Embryonic facial prominence (tissue), 1 donor: ENCODE data around the gene S1PR2.
A peak's percentile ranks its signal among the peaks of the same experiment; 100 is the strongest.
"Not testable (repeated sequence)": the region's sequence is repeated elsewhere in the genome, so short reads cannot be mapped to it uniquely, and the experiment has no call there.

Source experiments
- DNase-seq: peaks from one replicate; pipeline ENCODE4 v3.0.0-alpha.2; 2016; ENCODE audit errors: extremely low spot score

The S1PR2 gene

DNA sequence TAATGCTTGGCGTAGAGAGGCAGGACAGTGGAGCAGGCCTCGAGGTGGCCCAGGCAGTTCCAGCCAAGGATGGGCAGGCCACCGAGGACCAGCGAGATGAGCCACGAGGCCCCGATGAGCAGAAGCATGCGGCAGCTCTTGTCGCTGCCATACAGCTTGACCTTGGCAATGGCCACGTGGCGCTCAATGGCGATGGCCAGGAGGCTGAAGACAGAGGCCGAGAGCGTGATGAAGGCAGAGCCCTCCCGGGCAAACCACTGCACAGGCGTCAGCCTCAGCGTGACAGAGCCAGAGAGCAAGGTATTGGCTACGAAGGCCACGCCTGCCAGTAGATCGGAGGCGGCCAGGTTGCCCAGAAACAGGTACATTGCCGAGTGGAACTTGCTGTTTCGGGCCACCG lies 6.8 kb downstream of the S1PR2 start:
- no peak for DNase-seq

DNA sequence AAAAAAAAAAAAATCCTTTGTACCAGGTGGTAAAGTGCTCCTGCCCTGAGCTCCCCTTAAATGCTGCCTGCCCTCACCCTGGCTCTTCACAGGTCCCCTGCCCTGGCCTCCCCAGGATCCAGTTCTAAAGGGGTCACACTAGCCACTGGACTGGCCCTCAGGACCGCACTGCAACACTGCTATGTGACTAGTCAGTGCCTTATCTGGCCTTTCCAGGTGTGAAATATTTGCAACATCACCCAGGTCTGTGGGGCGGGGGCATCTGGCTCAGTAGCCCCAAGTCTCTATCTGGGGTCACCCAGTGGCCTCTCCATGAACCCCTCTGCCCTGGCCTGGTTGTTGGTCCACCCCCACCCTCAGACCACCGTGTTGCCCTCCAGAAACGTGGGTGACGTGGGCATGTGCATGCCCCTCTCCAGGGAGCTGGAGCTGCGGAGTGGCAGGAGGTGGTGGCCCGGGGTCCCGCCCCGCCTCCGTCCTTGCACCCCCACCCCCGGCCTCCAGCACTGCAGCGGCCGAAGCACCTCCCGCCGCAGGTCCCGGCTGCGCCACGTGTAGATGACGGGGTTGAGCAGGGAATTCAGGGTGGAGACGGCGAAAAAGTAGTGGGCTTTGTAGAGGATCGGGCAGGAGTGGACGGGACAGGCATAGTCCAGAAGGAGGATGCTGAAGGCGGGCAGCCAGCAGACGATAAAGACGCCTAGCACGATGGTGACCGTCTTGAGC lies 7.5 kb downstream of the S1PR2 start:
- no peak for DNase-seq

- no peak for DNase-seq
Measured at GRCh38 chr19:10222201-10222890, 8.8 kb downstream of the S1PR2 start.

DNA sequence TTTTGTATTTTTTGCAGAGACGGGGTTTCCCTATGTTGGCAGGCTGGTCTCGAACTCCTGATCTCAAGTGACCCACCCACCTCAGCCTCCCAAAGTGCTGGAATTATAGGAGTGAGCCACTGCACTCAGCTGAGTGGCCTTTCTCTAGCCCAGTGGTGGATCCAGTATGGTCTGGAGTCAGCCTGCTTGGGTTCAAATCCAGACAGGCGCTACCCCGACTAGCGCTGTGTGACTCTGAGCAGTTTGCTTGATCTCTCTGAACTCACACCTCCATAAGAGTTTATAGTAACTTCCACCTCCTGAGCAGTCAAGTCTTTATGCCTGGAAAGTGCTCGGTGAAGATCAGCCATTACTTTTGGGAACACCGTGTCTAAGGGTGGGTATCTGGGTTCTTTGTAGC lies 10.4 kb downstream of the S1PR2 start:
- no peak for DNase-seq

DNA sequence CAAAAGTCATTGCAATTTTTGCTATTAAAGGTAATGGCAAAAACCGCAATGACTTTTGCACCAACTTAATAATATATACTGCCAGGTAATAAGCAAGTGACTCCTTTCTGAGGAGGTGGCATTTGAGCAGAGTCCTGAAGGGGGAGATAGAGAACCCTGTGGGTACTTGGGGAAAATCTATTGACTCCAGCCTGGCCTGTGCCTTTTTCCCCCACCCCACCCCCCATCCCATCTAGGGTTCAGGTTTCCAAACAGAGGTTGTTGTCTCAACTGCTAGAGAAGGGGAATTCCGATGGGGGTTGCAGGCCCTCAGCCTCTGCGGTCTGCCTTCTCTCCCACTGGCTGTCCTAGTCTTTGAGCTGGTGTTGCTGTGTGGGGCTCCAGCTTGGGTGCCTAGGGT lies 11.5 kb downstream of the S1PR2 start:
- DNase-seq: no peak

DNA sequence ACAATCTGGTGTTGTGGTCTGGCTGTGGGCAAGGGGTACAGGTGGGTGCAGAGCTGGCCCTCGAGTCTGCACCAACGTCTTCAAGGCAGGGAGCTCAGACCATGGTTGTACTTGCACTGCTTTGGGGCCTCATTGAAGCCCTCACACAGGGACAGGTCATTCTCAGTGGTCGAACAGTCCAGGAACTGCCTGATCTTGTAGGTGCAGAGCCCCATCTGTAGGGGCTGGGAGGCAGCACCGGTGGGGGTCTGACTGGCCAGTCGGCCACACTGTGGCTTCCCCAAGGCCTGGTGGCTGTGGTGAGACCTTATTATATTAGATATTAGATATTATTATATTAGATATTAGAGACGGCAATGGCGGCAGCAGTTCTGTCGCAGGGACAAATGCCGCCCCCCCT lies 14.0 kb downstream of the S1PR2 start:
- DNase-seq: no peak

DNA sequence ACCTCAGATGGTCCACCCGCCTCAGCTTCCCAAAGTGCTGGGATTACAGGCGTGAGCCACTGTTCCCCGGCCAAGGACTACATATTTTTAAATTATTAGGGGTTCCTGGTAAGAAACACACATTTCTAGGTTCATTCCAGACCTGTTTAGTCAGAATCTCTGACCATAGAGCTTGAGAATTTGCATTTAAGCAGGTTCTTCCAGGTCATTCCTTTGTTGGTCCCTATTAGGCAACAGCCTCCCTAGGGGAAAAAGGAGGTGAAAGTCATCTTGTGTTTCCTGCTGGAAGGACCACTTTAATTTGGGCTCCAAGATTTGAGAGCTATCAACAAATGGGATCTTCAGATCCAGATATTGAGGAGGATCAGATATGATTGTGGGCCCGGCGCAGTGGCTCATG lies 16.3 kb downstream of the S1PR2 start:
- no peak for DNase-seq

DNA sequence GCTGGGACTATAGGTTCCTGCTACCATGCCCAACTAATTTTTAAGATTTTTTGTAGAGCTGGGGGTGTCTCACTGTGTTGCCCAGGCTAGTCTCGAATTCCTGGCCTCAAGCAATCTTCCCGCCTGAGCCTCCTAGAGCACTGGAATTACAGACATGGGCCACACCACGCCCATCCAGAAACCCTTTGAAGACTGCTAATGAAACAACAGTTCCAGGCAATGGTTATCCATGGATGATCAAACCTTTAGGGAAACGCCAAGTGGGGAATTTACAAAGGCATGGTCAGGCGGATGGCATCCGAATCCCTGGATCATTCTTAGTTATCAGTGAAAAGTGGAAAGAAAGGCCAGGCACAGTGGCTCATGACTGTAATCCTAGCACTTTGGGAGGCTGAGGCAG lies 19.4 kb downstream of the S1PR2 start:
- DNase-seq: no peak

- DNase-seq: no peak
Measured at GRCh38 chr19:10211061-10211460, 20.1 kb downstream of the S1PR2 start.

- DNase-seq: no peak
Measured at GRCh38 chr19:10209315-10209714, 21.8 kb downstream of the S1PR2 start.

GRCh38 chr19:10207026-10207425 lies 24.1 kb downstream of the S1PR2 start:
- DNase-seq: no peak

DNA sequence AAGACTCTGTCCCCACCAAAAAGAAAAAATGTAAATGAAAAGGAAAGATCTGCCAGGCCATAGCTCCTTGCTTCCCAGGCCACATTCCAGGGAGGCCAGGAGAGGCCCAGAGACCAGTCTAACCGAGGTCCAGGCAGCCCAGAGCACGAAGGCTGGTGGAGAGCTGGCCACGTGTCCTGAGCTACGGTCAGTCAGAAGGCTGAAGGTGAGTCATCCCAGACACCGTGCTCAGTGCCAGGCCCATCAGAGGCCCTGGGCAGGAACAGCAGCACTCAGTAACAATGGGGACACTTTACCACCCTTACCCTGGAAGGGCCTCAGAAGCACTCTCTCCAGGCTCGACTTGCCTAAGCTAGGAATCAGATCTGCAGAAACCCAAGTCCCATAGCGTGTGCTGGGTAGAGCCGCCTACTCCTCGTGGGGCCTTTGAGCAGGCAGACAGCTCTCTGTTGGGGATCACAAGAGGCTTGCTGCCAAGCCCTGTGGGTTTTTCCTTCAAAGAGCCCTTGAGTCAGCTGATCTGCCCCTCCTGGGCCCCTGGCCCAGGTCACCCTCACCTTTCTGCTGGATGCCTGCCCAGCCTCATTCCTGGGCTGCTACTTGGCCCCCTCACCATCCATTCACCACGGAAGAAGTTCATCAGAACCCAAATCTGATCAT lies 24.8 kb downstream of the S1PR2 start:
- no peak for DNase-seq

GRCh38 chr19:10205636-10206035 lies 25.5 kb downstream of the S1PR2 start:
- DNase-seq: no peak

GRCh38 chr19:10203686-10204085 lies 27.4 kb downstream of the S1PR2 start:
- no peak for DNase-seq

- DNase-seq: no peak
Measured at GRCh38 chr19:10201176-10201575, 30.0 kb downstream of the S1PR2 start.

DNA sequence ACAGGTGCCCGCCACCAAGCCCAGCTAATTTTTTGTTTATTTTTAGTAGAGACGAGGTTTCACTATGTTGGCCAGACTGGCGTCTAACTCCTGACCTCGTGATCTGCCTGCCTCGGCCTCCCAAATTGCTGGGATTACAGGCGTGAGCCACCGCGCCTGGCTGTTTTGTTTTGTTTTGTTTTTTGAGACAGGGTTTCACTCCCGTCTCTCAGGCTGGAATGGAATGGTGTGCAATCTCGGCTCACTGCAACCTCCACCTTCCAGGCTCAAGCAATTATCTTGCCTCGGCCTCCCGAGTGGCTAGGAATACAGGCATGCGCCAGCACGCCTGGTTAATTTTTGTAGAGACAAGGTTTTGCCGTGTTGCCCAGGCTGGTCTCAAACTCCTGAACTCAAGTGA lies 31.0 kb downstream of the S1PR2 start:
- not testable (repeated sequence) for DNase-seq

GRCh38 chr19:10198889-10199644 lies 32.1 kb downstream of the S1PR2 start:
- DNase-seq: not testable (repeated sequence)

DNA sequence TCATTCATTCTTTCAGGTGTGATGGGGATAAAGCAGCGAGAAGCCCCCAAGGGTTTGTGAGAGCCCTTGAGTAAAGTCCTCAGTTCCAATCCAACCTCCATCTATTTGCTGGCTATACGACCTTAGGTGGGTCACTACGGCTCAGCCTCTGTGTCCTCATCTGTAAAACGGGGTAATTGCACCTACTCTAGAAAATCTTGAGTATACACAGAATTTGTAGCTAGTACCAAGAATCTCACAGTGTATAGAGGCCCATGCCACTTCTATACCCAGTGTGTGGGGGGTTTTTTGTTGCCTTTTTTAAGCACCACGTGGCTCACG lies 36.0 kb downstream of the S1PR2 start:
- no peak for DNase-seq

GRCh38 chr19:10194500-10195198 lies 36.5 kb downstream of the S1PR2 start, which contains the start of gene DNMT1:
DNMT1 (minus strand) TSS chr19:10194953; CDS start chr19:10194899, 54 bp downstream.
- peak; percentile 96 for DNase-seq

GRCh38 chr19:10193790-10194499 lies 37.2 kb downstream of the S1PR2 start:
- DNase-seq: no peak

DNA sequence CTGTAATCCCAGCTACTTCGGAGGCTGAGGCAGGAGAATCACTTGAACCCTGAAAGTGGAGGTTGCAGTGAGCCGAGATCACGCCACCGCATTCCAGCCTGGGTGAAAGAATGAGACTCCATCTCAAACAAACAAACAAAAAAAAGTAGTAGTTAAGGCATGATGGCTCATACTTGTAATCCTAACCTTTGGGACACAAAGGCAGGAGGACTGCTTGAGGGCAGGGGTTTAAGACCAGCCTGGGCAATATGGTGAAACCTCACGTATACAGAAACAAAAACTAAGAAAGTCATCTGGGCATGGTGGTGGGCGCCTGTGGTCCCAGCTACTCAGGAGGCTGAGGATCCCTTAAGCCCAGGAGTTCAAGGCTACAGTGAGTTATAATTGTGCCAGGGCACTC lies 38.2 kb downstream of the S1PR2 start:
- DNase-seq: no peak
